Stomach (tissue), 9 donors: ENCODE results near the gene EIPR1. TPM values are rescaled to one million over a fixed set of nuclear protein-coding genes. Genes with fewer than 3 reads are reported as not detected.
"Not testable (repeated sequence)": the region's sequence is repeated elsewhere in the genome, so short reads cannot be mapped to it uniquely, and the experiment has no call there.

Experiments used
- DNase-seq, 2 donors: peaks; one replicate each; pipeline versions ENCODE4 v3.0.0 to v3.0.0-alpha.2; 2013 to 2019
- H3K27ac ChIP-seq, 5 donors: fragments of 200-600 bp in 4 of 5; sonication (generic) in 4 of 5; one replicate each; pipeline ENCODE4 v1.5.1; 2013 to 2019; ENCODE audit warnings: mild to moderate bottlenecking in 1 of 5, moderate library complexity in 1 of 5
- H3K27me3 ChIP-seq, 3 donors: fragments of 200-600 bp; sonication (generic); one replicate each; pipeline ENCODE4 v1.5.1; 2017 to 2019; ENCODE audit warnings: mixed run types in 1 of 3
- H3K36me3 ChIP-seq, 4 donors: fragments of 200-600 bp; sonication (generic); 1 replicate in 3 of 4; 2 replicates in 1 of 4; pipeline ENCODE4 v1.5.1; 2016 to 2019
- H3K4me1 ChIP-seq, 4 donors: fragments of 200-600 bp; sonication (generic); one replicate each; pipeline ENCODE4 v1.5.1; 2016 to 2019
- H3K4me3 ChIP-seq, 4 donors: fragments of 200-600 bp; sonication (generic) in 3 of 4; one replicate each; pipeline ENCODE4 v1.5.1; 2016 to 2019; ENCODE audit warnings: mild to moderate bottlenecking in 1 of 4
- H3K9me3 ChIP-seq, 4 donors: fragments of 200-600 bp; sonication (generic); one replicate each; pipeline ENCODE4 v1.5.1; 2016 to 2019
- EP300 ChIP-seq: sonication (generic); formaldehyde crosslinking; IDR thresholded peaks from one replicate; pipeline ENCODE4 v1.6.1; 2017; ENCODE audit warnings: antibody characterized with exemption
- POLR2A ChIP-seq, 4 donors: fragments of 450-650 bp; IDR thresholded peaks; one replicate each; pipeline ENCODE4 v1.6.1; 2016; ENCODE audit warnings: antibody characterized with exemption in 4 of 4, control low read depth in 2 of 4, mild to moderate bottlenecking in 1 of 4, moderate library complexity in 1 of 4
- POLR2AphosphoS5 ChIP-seq, 3 donors: sonication (generic); formaldehyde crosslinking; IDR thresholded peaks; one replicate each; pipeline ENCODE4 v1.6.1; 2016; ENCODE audit warnings: antibody characterized with exemption in 3 of 3
- WGBS, 5 donors: extraction: QIAGEN DNeasy Blood & Tissue Kit in 3 of 5; methylation state at CpG; one replicate each; pipeline versions ENCODE4 v1.1.5 to v1.1.7; 2013 to 2018; 5-methylcytosine and 5-hydroxymethylcytosine counted together
- intact Hi-C: fragments of 100-400 bp; cut with DNase I; formaldehyde crosslinking; loops from one replicate; pipeline ENCODE4 v1.15.1; 2023; ENCODE audit warnings: low total_unique reads
- polyA plus RNA-seq, 3 donors: library from polyadenylated mRNA; stranded (reverse); fragments of 200-250 nt; gene quantifications; one replicate each; pipeline ENCODE4 v1.2.3, GENCODE V29; 2013
- total RNA-seq, 5 donors: library from RNA; depleted of rRNA; stranded (reverse); fragments of >200 nt; gene quantifications; one replicate each; pipeline versions ENCODE4 v1.1.0 to v1.2.3, GENCODE V29; 2014 to 2016
- TF ChIP-seq, protein P1 (sequence below), 7 experiments: fragments of 450-650 bp in 4 of 7; fragments of 200-600 bp in 3 of 7; sonication (generic) in 3 of 7; IDR thresholded peaks; one replicate each; pipeline ENCODE4 v1.5.1; 2016 to 2019; ENCODE audit warnings: antibody characterized with exemption in 7 of 7, control low read depth in 2 of 7, mild to moderate bottlenecking in 1 of 7
- donor health status: healthy with polysubstance abuse.
- donor health status: Bipolar disorder and iron deficiency.
- donor health status: healthy.

Gene EIPR1
- total and polyA plus RNA-seq, 8 donors, result 1.2 to 39.4 (median 12.7) TPM

- intact Hi-C loops, result no loop called here
- Histone ChIP-seq H3K9me3 (no peaks in the 10 kb centered on the region), H3K27me3 (no peaks in the 10 kb centered on the region), H3K27ac (no peak overlapping the region), H3K4me3 (no peak overlapping the region), H3K4me1 (no peaks in the 10 kb centered on the region), H3K36me3 (peaks cover 0 to 31% (median 19%) of the 10 kb centered on the region in 4 donors)
- TF ChIP-seq POLR2A (IDR thresholded peaks at IDR 0.05), result no peak
- TF ChIP-seq EP300, result no peak
- TF ChIP-seq, protein P1, sequence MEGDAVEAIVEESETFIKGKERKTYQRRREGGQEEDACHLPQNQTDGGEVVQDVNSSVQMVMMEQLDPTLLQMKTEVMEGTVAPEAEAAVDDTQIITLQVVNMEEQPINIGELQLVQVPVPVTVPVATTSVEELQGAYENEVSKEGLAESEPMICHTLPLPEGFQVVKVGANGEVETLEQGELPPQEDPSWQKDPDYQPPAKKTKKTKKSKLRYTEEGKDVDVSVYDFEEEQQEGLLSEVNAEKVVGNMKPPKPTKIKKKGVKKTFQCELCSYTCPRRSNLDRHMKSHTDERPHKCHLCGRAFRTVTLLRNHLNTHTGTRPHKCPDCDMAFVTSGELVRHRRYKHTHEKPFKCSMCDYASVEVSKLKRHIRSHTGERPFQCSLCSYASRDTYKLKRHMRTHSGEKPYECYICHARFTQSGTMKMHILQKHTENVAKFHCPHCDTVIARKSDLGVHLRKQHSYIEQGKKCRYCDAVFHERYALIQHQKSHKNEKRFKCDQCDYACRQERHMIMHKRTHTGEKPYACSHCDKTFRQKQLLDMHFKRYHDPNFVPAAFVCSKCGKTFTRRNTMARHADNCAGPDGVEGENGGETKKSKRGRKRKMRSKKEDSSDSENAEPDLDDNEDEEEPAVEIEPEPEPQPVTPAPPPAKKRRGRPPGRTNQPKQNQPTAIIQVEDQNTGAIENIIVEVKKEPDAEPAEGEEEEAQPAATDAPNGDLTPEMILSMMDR (IDR thresholded peaks at IDR 0.05), result no peak
- no peak for TF ChIP-seq POLR2AphosphoS5 (IDR thresholded peaks at IDR 0.05)
- DNase-seq, result no peak
- 79 to 86% (median 82%) methylated on average over 10 to 12 of the region's 12 CpGs for WGBS, 5 donors
These were observed 177.8 kb downstream of the EIPR1 start for GRCh38 chr2:3199627-3200345.

DNA sequence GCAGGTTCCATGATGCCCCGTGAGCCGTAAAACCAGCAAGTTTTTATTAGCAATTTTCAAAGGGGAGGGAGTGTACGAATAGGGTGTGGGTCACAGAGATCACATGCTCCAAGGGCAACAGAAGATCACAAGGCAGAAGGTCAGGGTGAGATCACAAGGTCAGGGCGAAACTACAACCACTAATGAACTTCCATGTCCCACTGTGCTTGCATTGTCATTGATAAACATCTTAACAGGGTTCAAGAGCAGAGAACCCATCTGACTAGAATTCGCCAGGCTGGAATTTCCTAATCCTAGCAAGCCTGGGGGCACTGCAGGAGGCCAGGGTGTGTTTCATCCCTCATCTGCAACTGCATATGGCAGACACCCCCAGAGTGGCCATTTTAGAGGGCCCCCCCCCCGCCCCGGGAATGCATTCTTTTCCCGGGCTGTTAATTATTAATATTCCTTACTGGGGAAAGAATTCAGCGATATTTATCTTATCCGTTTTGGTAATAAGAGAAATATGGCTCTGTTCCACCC is 178.9 kb downstream of the EIPR1 start:
- H3K27me3 ChIP-seq, H3K4me3 ChIP-seq, H3K9me3 ChIP-seq, DNase-seq, intact Hi-C loops, H3K27ac ChIP-seq, H3K4me1 ChIP-seq: not testable (repeated sequence)
- H3K36me3 ChIP-seq, result peaks cover 0 to 34% (median 25%) of the 10 kb centered on the region in 4 donors
- WGBS, 5 donors, result 52 to 76% (median 67%) methylated on average over 8 to 10 of the region's 10 CpGs

DNA sequence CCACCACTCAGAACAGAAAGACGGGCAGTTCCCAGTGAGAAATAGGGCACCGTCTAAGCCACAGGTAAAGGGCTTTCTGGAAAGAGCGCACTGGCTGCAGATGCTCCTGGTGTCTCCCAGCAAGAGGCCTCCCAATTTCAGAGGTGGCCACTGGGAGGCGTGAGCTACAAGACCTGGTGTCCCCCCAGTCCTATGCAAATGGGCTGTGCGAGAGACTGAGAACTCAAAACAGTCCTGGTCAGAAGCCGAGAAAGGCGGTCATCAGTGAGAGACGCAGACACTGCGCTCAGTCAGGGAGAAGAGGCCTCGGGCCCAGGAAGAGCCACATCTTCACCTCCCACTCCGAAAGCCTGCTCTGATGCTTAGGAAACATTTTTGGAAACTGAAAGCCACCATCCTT is 179.5 kb downstream of the EIPR1 start:
- DNase-seq, result no peak
- peaks cover 0 to 36% (median 31%) of the 10 kb centered on the region in 4 donors for H3K36me3 ChIP-seq
- no peak overlapping the region for H3K27ac ChIP-seq
- no peak overlapping the region for H3K4me3 ChIP-seq
- intact Hi-C loops, result no loop called here
- TF ChIP-seq, protein P1 (IDR thresholded peaks at IDR 0.05), result no peak
- TF ChIP-seq EP300 (no peak), POLR2A (IDR thresholded peaks at IDR 0.05) (no peak), POLR2AphosphoS5 (IDR thresholded peaks at IDR 0.05) (no peak)
- no peaks in the 10 kb centered on the region for H3K27me3 ChIP-seq
- no peaks in the 10 kb centered on the region for H3K4me1 ChIP-seq
- 92 to 99% (median 96%) methylated on average over 11 of the region's 11 CpGs for WGBS, 5 donors
- no peaks in the 10 kb centered on the region for H3K9me3 ChIP-seq

GRCh38 chr2:3197308-3197707 is 180.3 kb downstream of the EIPR1 start:
- DNase-seq, result no peak
- 77 to 92% (median 79%) methylated on average over 12 of the region's 12 CpGs for WGBS, 5 donors
- Histone ChIP-seq H3K4me3 (no peak overlapping the region), H3K9me3 (no peaks in the 10 kb centered on the region), H3K4me1 (no peaks in the 10 kb centered on the region), H3K27ac (no peak overlapping the region), H3K27me3 (no peaks in the 10 kb centered on the region), H3K36me3 (peaks cover 3 to 44% (median 39%) of the 10 kb centered on the region in 4 donors)
- intact Hi-C loops, result no loop called here
- no peak for TF ChIP-seq EP300
- TF ChIP-seq, protein P1 (IDR thresholded peaks at IDR 0.05), result no peak
- no peak for TF ChIP-seq POLR2A (IDR thresholded peaks at IDR 0.05)
- no peak for TF ChIP-seq POLR2AphosphoS5 (IDR thresholded peaks at IDR 0.05)

DNA sequence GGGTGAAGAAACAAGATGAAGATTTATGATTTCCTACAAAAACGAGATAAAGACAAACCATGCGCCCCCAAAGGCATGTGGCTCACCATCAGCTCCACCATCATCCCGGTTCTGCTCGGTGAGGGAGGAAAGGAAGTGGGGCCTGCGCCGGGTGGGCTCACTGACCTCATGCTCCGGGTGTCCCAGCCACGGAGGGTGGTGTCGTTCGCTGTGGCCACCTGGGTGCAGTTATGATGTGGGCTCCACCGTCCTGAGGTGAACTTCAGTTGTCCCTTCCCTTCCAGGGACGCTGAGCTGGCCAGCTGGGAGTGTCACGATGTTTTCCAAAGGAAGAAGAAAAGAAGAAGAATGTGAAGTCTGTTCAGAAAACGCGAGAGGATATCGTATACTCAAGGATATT is 180.9 kb downstream of the EIPR1 start:
- WGBS, 5 donors, result 89 to 93% (median 92%) methylated on average over 16 of the region's 16 CpGs

More for the DNA sequence above, 180.9 kb downstream of the EIPR1 start:
- no peak overlapping the region for H3K4me3 ChIP-seq
- no peaks in the 10 kb centered on the region for H3K9me3 ChIP-seq
- TF ChIP-seq, protein P1 (IDR thresholded peaks at IDR 0.05), result no peak
- TF ChIP-seq EP300 (no peak), POLR2A (IDR thresholded peaks at IDR 0.05) (no peak), POLR2AphosphoS5 (IDR thresholded peaks at IDR 0.05) (no peak)
- no peaks in the 10 kb centered on the region for H3K4me1 ChIP-seq
- H3K36me3 ChIP-seq, result peaks cover 6 to 50% (median 45%) of the 10 kb centered on the region in 4 donors
- no peak overlapping the region for H3K27ac ChIP-seq
- H3K27me3 ChIP-seq, result no peaks in the 10 kb centered on the region
- intact Hi-C loops, result no loop called here
- DNase-seq, result no peak
